T-cell (primary cell): ENCODE measurements around the gene PIGBOS1. TPM values are rescaled to one million over a fixed set of nuclear protein-coding genes. Genes with fewer than 3 reads are reported as not detected.

ENCODE experiments used
- ATAC-seq, 4 experiments: fragments of 200-7000 bp in 3 of 4; fragments of 150-1000 bp in 1 of 4; cut with Tn5 transposase; replicated peaks in 1 of 4; 1 replicate in 3 of 4; 2 replicates in 1 of 4; pipeline ENCODE4 v1.10.0; 2021; ENCODE audit warnings: moderate library complexity in 3 of 4, mild to moderate bottlenecking in 2 of 4, moderate number of reproducible peaks in 1 of 4
- CTCF ChIA-PET, 2 donors: fragments of 300-600 bp; sonication (Branson Sonifier 250); formaldehyde crosslinking; loops; one replicate each; lab custom pipeline; 2022; ENCODE audit warnings: antibody characterized with exemption in 2 of 2; lab: Charles Lee
- POLR2A ChIA-PET, 2 donors: fragments of 300-600 bp; sonication (Branson Sonifier 250); formaldehyde crosslinking; loops; one replicate each; lab custom pipeline; 2022; ENCODE audit warnings: antibody characterized with exemption in 2 of 2; lab: Charles Lee
- DNase-seq, 35 experiments: peaks; one replicate each; pipeline versions ENCODE4 v3.0.0 to v3.0.0-alpha.2; 2013 to 2023
- H3K27ac ChIP-seq: one replicate; pipeline ENCODE4 v1.5.1; 2013; ENCODE audit warnings: low read length
- H3K27me3 ChIP-seq, 2 experiments: replicated peaks in 1 of 2; 1 replicate in 1 of 2; 2 replicates in 1 of 2; pipeline versions ENCODE4 v1.6.1 to v1.7.0; 2013; ENCODE audit warnings: low read length in 1 of 2, mixed read lengths in 1 of 2; ENCODE audit not compliant: control insufficient read depth in 2 of 2, insufficient read depth in 2 of 2; ENCODE audit errors: extremely low read depth in 1 of 2
- H3K36me3 ChIP-seq, 2 donors: 1 replicate in 1 of 2; 2 replicates in 1 of 2; pipeline versions ENCODE4 v1.6.1 to v1.7.0; 2013; ENCODE audit warnings: low read length in 1 of 2; ENCODE audit not compliant: control insufficient read depth in 2 of 2, insufficient read depth in 1 of 2; ENCODE audit errors: extremely low read depth in 1 of 2
- H3K4me1 ChIP-seq, 2 experiments: 1 replicate in 1 of 2; 2 replicates in 1 of 2; pipeline versions ENCODE4 v1.6.1 to v1.7.0; 2013; ENCODE audit warnings: low read length in 2 of 2, mixed read lengths in 1 of 2; ENCODE audit not compliant: insufficient read depth in 2 of 2, control insufficient read depth in 1 of 2; ENCODE audit errors: extremely low read depth in 1 of 2
- H3K4me3 ChIP-seq, 2 donors: 1 replicate in 1 of 2; 2 replicates in 1 of 2; pipeline versions ENCODE4 v1.5.1 to v1.7.0; 2013; ENCODE audit warnings: mild to moderate bottlenecking in 2 of 2, low read length in 1 of 2, moderate library complexity in 1 of 2; ENCODE audit not compliant: control insufficient read depth in 1 of 2; ENCODE audit errors: extremely low read depth in 1 of 2
- H3K9me3 ChIP-seq: 2 replicates; pipeline ENCODE4 v1.7.0; 2013
- H3K27ac Mint-ChIP-seq, 2 donors: one replicate each; pipeline ENCODE4 v1.8.0; 2020 to 2021; ENCODE audit warnings: mild to moderate bottlenecking in 2 of 2, mixed read lengths in 2 of 2
- H3K27me3 Mint-ChIP-seq, 2 donors: one replicate each; pipeline ENCODE4 v1.8.0; 2021 to 2022; ENCODE audit warnings: mixed read lengths in 2 of 2
- H3K36me3 Mint-ChIP-seq: one replicate; pipeline ENCODE4 v1.8.0; 2021; ENCODE audit warnings: mixed read lengths
- H3K4me1 Mint-ChIP-seq, 3 donors: one replicate each; pipeline ENCODE4 v1.8.0; 2020 to 2022; ENCODE audit warnings: mixed read lengths in 3 of 3, mild to moderate bottlenecking in 1 of 3
- H3K4me3 Mint-ChIP-seq, 3 donors: one replicate each; pipeline ENCODE4 v1.8.0; 2020 to 2022; ENCODE audit warnings: mild to moderate bottlenecking in 3 of 3, mixed read lengths in 3 of 3, moderate library complexity in 3 of 3
- H3K9me3 Mint-ChIP-seq, 3 donors: one replicate each; pipeline ENCODE4 v1.8.0; 2020 to 2022; ENCODE audit warnings: mixed read lengths in 3 of 3
- WGBS: methylation state at CpG from one replicate; pipeline ENCODE4 v1.1.5; 2013; ENCODE audit warnings: missing lambda C conversion rate; ENCODE audit not compliant: insufficient coverage; 5-methylcytosine and 5-hydroxymethylcytosine counted together
- total RNA-seq, 35 experiments: library from RNA in 6 of 35; stranded (reverse) in 6 of 35; fragments of 120-200 nt in 1 of 35; gene quantifications; one replicate each; pipeline versions ENCODE4 v1.2.1 to v1.2.4 and lab custom pipeline; 2013 to 2026

Gene PIGBOS1
- total RNA-seq, 5 donors from 2014 or later (not counting 1 experiment from before 2014, with no cell fraction given) = 10.0 to 24.4 (median 16.7) TPM

- no peaks in the 10 kb centered on the region for H3K27me3 Mint-ChIP-seq
- ChIA-PET POLR2A (interaction anchor here in 1 of 2 donors (0.7 to 1.2 kb wide), 3 partner anchors 8 to 71 kb away, joined by 3 to 4 read pairs (median 3); no protein-coding TSS in a partner anchor), CTCF (interaction anchor here in 1 of 2 donors (0.5 kb wide), 1 partner anchor 62 kb away, joined by 3 read pairs; no protein-coding TSS in a partner anchor)
- no peaks in the 10 kb centered on the region for H3K9me3 ChIP-seq
- H3K27me3 ChIP-seq = no peaks in the 10 kb centered on the region
- H3K4me3 ChIP-seq = no peak overlapping the region
- no peak for DNase-seq
- no peaks in the 10 kb centered on the region for H3K36me3 Mint-ChIP-seq
- H3K27ac ChIP-seq = peak overlapping the region; percentile 81
- no peaks in the 10 kb centered on the region for H3K9me3 Mint-ChIP-seq
- peak overlapping the region; percentile 95 to 99 for H3K27ac Mint-ChIP-seq
- no peak for ATAC-seq
- H3K4me3 Mint-ChIP-seq = peak overlapping the region; percentile 28 to 65 (median 47)
- WGBS = 50% methylated on average over 1 of the region's 2 CpGs
- peaks cover 79 to 91% (median 88%) of the 10 kb centered on the region in 3 donors for H3K4me1 Mint-ChIP-seq
- H3K4me1 ChIP-seq = peaks cover 13 to 73% of the 10 kb centered on the region in 2 experiments
- H3K36me3 ChIP-seq = no peaks in the 10 kb centered on the region
Measured at GRCh38 chr15:55279100-55279745, 39.7 kb downstream of the PIGBOS1 start.

GRCh38 chr15:55277715-55278114 lies 41.2 kb downstream of the PIGBOS1 start:
- no CpG with 5 or more reads among the region's 2 CpGs for WGBS
- Mint-ChIP-seq H3K36me3 (peaks cover 9% of the 10 kb centered on the region), H3K4me1 (peaks cover 78 to 88% (median 86%) of the 10 kb centered on the region in 3 donors), H3K27ac (peak overlapping the region; percentile 95 to 99), H3K27me3 (no peaks in the 10 kb centered on the region), H3K4me3 (peak overlapping the region; percentile 58 to 69 (median 59)), H3K9me3 (no peaks in the 10 kb centered on the region)
- Histone ChIP-seq H3K9me3 (no peaks in the 10 kb centered on the region), H3K27me3 (no peaks in the 10 kb centered on the region), H3K4me3 (peak overlapping the region in 1 of 2 donors; percentile 5), H3K27ac (peak overlapping the region; percentile 76), H3K36me3 (no peaks in the 10 kb centered on the region), H3K4me1 (peaks cover 13 to 64% of the 10 kb centered on the region in 2 experiments)
- no peak for ATAC-seq
- no peak for DNase-seq
- ChIA-PET CTCF (interaction anchor here in 1 of 2 donors (0.6 to 3.4 kb wide), 4 partner anchors 10 to 131 kb away, joined by 3 to 13 read pairs (median 3); partner anchors contain the start of gene PIERCE2), POLR2A (no interaction called here)

- Histone ChIP-seq H3K9me3 (no peaks in the 10 kb centered on the region), H3K36me3 (no peaks in the 10 kb centered on the region), H3K27ac (peak overlapping the region; percentile 76), H3K27me3 (no peaks in the 10 kb centered on the region), H3K4me1 (peaks cover 13 to 58% of the 10 kb centered on the region in 2 experiments), H3K4me3 (peak overlapping the region in 1 of 2 donors; percentile 5)
- peak overlapping the region; percentile 95 to 99 for H3K27ac Mint-ChIP-seq
- DNase-seq = peak in 30 of 35 experiments; percentile 17 to 69 (median 38)
- peaks cover 13% of the 10 kb centered on the region for H3K36me3 Mint-ChIP-seq
- 0% methylated on average over 3 of the region's 7 CpGs for WGBS
- no peaks in the 10 kb centered on the region for H3K9me3 Mint-ChIP-seq
- no peaks in the 10 kb centered on the region for H3K27me3 Mint-ChIP-seq
- ChIA-PET CTCF (interaction anchor here in 1 of 2 donors (0.6 to 3.4 kb wide), 6 partner anchors 10 to 131 kb away, joined by 3 to 13 read pairs (median 3); partner anchors contain the start of gene PIERCE2), POLR2A (no interaction called here)
- peaks cover 78 to 86% (median 84%) of the 10 kb centered on the region in 3 donors for H3K4me1 Mint-ChIP-seq
- H3K4me3 Mint-ChIP-seq = peak overlapping the region; percentile 58 to 69 (median 59)
- peak; percentile 53 to 64 (median 58) for ATAC-seq
Measured at GRCh38 chr15:55277116-55277564, 41.8 kb downstream of the PIGBOS1 start.

- Mint-ChIP-seq H3K36me3 (peaks cover 13% of the 10 kb centered on the region), H3K27ac (peak overlapping the region; percentile 95 to 99), H3K4me1 (peaks cover 77 to 84% (median 82%) of the 10 kb centered on the region in 3 donors), H3K9me3 (no peaks in the 10 kb centered on the region), H3K27me3 (no peaks in the 10 kb centered on the region), H3K4me3 (peak overlapping the region in 2 of 3 donors; percentile 47 to 69)
- DNase-seq (no peak), ATAC-seq (no peak)
- H3K4me1 ChIP-seq = peaks cover 13 to 52% of the 10 kb centered on the region in 2 experiments
- peaks cover 0 to 3% of the 10 kb centered on the region in 2 donors for H3K36me3 ChIP-seq
- peak overlapping the region; percentile 76 for H3K27ac ChIP-seq
- no peak overlapping the region for H3K4me3 ChIP-seq
- H3K27me3 ChIP-seq = no peaks in the 10 kb centered on the region
- ChIA-PET CTCF (interaction anchor here in 1 of 2 donors (1.0 to 3.4 kb wide), 5 partner anchors 10 to 60 kb away, joined by 3 to 13 read pairs (median 3); no protein-coding TSS in a partner anchor), POLR2A (no interaction called here)
- WGBS = no CpG with 5 or more reads among the region's 5 CpGs
- H3K9me3 ChIP-seq = no peaks in the 10 kb centered on the region
Measured at GRCh38 chr15:55276324-55276723, 42.6 kb downstream of the PIGBOS1 start.

GRCh38 chr15:55270291-55270690 lies 48.6 kb downstream of the PIGBOS1 start:
- POLR2A ChIA-PET = interaction anchor here (0.6 to 1.1 kb wide), 3 partner anchors 15 to 1218 kb away, joined by 3 to 7 read pairs (median 6); no protein-coding TSS in a partner anchor
- Histone ChIP-seq H3K27ac (peak overlapping the region; percentile 93), H3K9me3 (no peaks in the 10 kb centered on the region), H3K27me3 (no peaks in the 10 kb centered on the region), H3K36me3 (peaks cover 0 to 10% of the 10 kb centered on the region in 2 donors), H3K4me1 (peaks cover 14 to 61% of the 10 kb centered on the region in 2 experiments), H3K4me3 (no peak overlapping the region)
- Mint-ChIP-seq H3K4me1 (peaks cover 86 to 88% (median 87%) of the 10 kb centered on the region in 3 donors), H3K27ac (peak overlapping the region; percentile 52 to 98), H3K4me3 (peak overlapping the region in 1 of 3 donors; percentile 14), H3K9me3 (no peaks in the 10 kb centered on the region), H3K36me3 (peaks cover 35% of the 10 kb centered on the region), H3K27me3 (no peaks in the 10 kb centered on the region)
- DNase-seq (no peak), ATAC-seq (no peak)
- CTCF ChIA-PET = interaction anchor here in 1 of 2 donors (0.6 to 2.3 kb wide), 4 partner anchors 10 to 53 kb away, joined by 3 to 7 read pairs (median 4); no protein-coding TSS in a partner anchor
- 58% methylated on average over 4 of the region's 6 CpGs for WGBS

GRCh38 chr15:55268176-55268695 lies 50.7 kb downstream of the PIGBOS1 start:
- peak overlapping the region in 2 of 3 donors; percentile 63 to 73 for H3K4me3 Mint-ChIP-seq
- Histone ChIP-seq H3K4me1 (peaks cover 14 to 65% of the 10 kb centered on the region in 2 experiments), H3K9me3 (no peaks in the 10 kb centered on the region), H3K36me3 (peaks cover 0 to 12% of the 10 kb centered on the region in 2 donors), H3K27me3 (no peaks in the 10 kb centered on the region), H3K4me3 (peak overlapping the region in 1 of 2 donors; percentile 35), H3K27ac (peak overlapping the region; percentile 93)
- ChIA-PET CTCF (interaction anchor here (0.6 to 1.6 kb wide), 9 partner anchors 14 to 962 kb away, joined by 3 to 18 read pairs (median 5); partner anchors contain the start of gene RSL24D1 (in 1 of the 2)), POLR2A (interaction anchor here (0.5 to 1.6 kb wide), 3 partner anchors 15 to 807 kb away, joined by 3 to 5 read pairs (median 4); no protein-coding TSS in a partner anchor)
- peaks cover 32% of the 10 kb centered on the region for H3K36me3 Mint-ChIP-seq
- H3K9me3 Mint-ChIP-seq = no peaks in the 10 kb centered on the region
- DNase-seq (no peak), ATAC-seq (no peak)
- peaks cover 71 to 82% (median 76%) of the 10 kb centered on the region in 3 donors for H3K4me1 Mint-ChIP-seq
- 60% methylated on average over 1 of the region's 2 CpGs for WGBS
- peak overlapping the region; percentile 94 to 98 for H3K27ac Mint-ChIP-seq
- no peaks in the 10 kb centered on the region for H3K27me3 Mint-ChIP-seq
